ENCODE results near the gene ITGAD. TPM values are rescaled to one million over a fixed set of nuclear protein-coding genes. Genes with fewer than 3 reads are reported as not detected.
A peak's percentile ranks its signal among the peaks of the same experiment; 100 is the strongest.

Gene ITGAD
- total RNA-seq, result not detected
- long read RNA-seq, partial matches to known transcripts, result 0 of 1 reads
- long read RNA-seq, other reads (novel, unspliced or antisense), result 1 of 1 reads

- intact Hi-C loops (cut with DNase I), result no loop called here
- DNase-seq (ENCODE audit: low spot score), result no peak
Observed at GRCh38 chr16:31393056-31393455, at the start of gene ITGAD. ITGAD (plus strand) TSS chr16:31393335; CDS start chr16:31393361, 26 bp downstream.

GRCh38 chr16:31344712-31345111, 48.4 kb upstream of the ITGAD start:
- peak; percentile 57 for DNase-seq (ENCODE audit: low spot score)
- intact Hi-C loops (cut with DNase I), result no loop called here

GRCh38 chr16:31347445-31347844, 45.7 kb upstream of the ITGAD start:
- intact Hi-C loops (cut with DNase I), result no loop called here

GRCh38 chr16:31348579-31348978, 44.6 kb upstream of the ITGAD start:
- intact Hi-C loops (cut with DNase I), result no loop called here
- DNase-seq (ENCODE audit: low spot score), result no peak

More at GRCh38 chr16:31347445-31347844, 45.7 kb upstream of the ITGAD start:
- peak; percentile 10 for DNase-seq (ENCODE audit: low spot score)

- DNase-seq (ENCODE audit: low spot score), result no peak
- intact Hi-C loops (cut with DNase I), result no loop called here
Observed at GRCh38 chr16:31350275-31351005, 42.7 kb upstream of the ITGAD start.

- intact Hi-C loops (cut with DNase I), result no loop called here
- no peak for DNase-seq (ENCODE audit: low spot score)
Observed at GRCh38 chr16:31351246-31351941, 41.7 kb upstream of the ITGAD start.

- peak; percentile 85 for DNase-seq (ENCODE audit: low spot score)
- intact Hi-C loops (cut with DNase I), result no loop called here
Observed at GRCh38 chr16:31351942-31352325, 41.2 kb upstream of the ITGAD start.

- intact Hi-C loops (cut with DNase I), result no loop called here
- DNase-seq (ENCODE audit: low spot score), result peak; percentile 82
Observed at GRCh38 chr16:31352376-31353115, 40.6 kb upstream of the ITGAD start.

GRCh38 chr16:31354394-31355291, 38.5 kb upstream of the ITGAD start, which contains the start of gene ITGAX:
ITGAX (plus strand) TSS chr16:31355176; CDS start chr16:31355255, 79 bp downstream.
- peak; percentile 94 for DNase-seq (ENCODE audit: low spot score)
- intact Hi-C loops (cut with DNase I), result no loop called here

- peak; percentile 50 for DNase-seq (ENCODE audit: low spot score)
- intact Hi-C loops (cut with DNase I), result no loop called here
Observed at GRCh38 chr16:31355431-31356100, 37.6 kb upstream of the ITGAD start.

- peak; percentile 77 for DNase-seq (ENCODE audit: low spot score)
- intact Hi-C loops (cut with DNase I), result no loop called here
Observed at GRCh38 chr16:31356566-31357323, 36.4 kb upstream of the ITGAD start.

- DNase-seq (ENCODE audit: low spot score), result peak; percentile 57
- intact Hi-C loops (cut with DNase I), result no loop called here
Observed at GRCh38 chr16:31357324-31358109, 35.6 kb upstream of the ITGAD start.

GRCh38 chr16:31360251-31360650, 32.9 kb upstream of the ITGAD start:
- intact Hi-C loops (cut with DNase I), result no loop called here
- DNase-seq (ENCODE audit: low spot score), result peak; percentile 65

GRCh38 chr16:31361201-31362110, 31.7 kb upstream of the ITGAD start:
- DNase-seq (ENCODE audit: low spot score), result peak; percentile 62
- intact Hi-C loops (cut with DNase I), result no loop called here

- intact Hi-C loops (cut with DNase I), result no loop called here
- DNase-seq (ENCODE audit: low spot score), result peak; percentile 50
Observed at GRCh38 chr16:31362476-31363405, 30.4 kb upstream of the ITGAD start.
